Activated CD4-positive, alpha-beta memory T cell treated with anti-CD3 and anti-CD28 coated beads for 36 hours (primary cell): Measurements from ENCODE around the gene TRMT2A. TPM values are rescaled to one million over a fixed set of nuclear protein-coding genes. Genes with fewer than 3 reads are reported as not detected.

Experiments
- CTCF ChIA-PET: fragments of 350-600 bp; sonication (Branson Sonifier 250); formaldehyde crosslinking; loops from one replicate; lab custom pipeline; 2021; ENCODE audit warnings: antibody characterized with exemption, inconsistent platforms; lab: Charles Lee
- POLR2A ChIA-PET: fragments of 350-600 bp; sonication (Branson Sonifier 250); formaldehyde crosslinking; loops from one replicate; lab custom pipeline; 2021; ENCODE audit warnings: antibody characterized with exemption; lab: Charles Lee
- DNase-seq: peaks from one replicate; pipeline ENCODE4 v3.0.0-alpha.2; 2020
- H3K27ac Mint-ChIP-seq: one replicate; pipeline ENCODE4 v1.8.0; 2021; ENCODE audit warnings: mixed read lengths
- H3K27me3 Mint-ChIP-seq: one replicate; pipeline ENCODE4 v1.8.0; 2021; ENCODE audit warnings: mixed read lengths
- H3K36me3 Mint-ChIP-seq: one replicate; pipeline ENCODE4 v1.8.0; 2021; ENCODE audit warnings: mixed read lengths
- H3K4me1 Mint-ChIP-seq: one replicate; pipeline ENCODE4 v1.8.0; 2021; ENCODE audit warnings: low read depth, mixed read lengths
- H3K4me3 Mint-ChIP-seq: one replicate; pipeline ENCODE4 v1.8.0; 2021; ENCODE audit warnings: mild to moderate bottlenecking, mixed read lengths
- H3K9me3 Mint-ChIP-seq: one replicate; pipeline ENCODE4 v1.8.0; 2021; ENCODE audit warnings: mixed read lengths
- intact Hi-C: fragments of 100-400 bp; cut with micrococcal nuclease; formaldehyde crosslinking; loops from one replicate; pipeline ENCODE4 v1.15.1; 2023
- total RNA-seq, 2 experiments: library from RNA; stranded (reverse); gene quantifications; one replicate each; pipeline ENCODE4 v1.2.3, GENCODE V29; 2021

Gene TRMT2A
- total RNA-seq, 2 experiments from 2014 or later, result 70.6 to 75.8 TPM

GRCh38 chr22:20145832-20146223 lies 28.8 kb upstream of the TRMT2A start:
- CTCF ChIA-PET, result no interaction called here
- no peak overlapping the region for H3K27ac Mint-ChIP-seq
- H3K4me3 Mint-ChIP-seq, result no peak overlapping the region
- intact Hi-C loops, result no loop called here
- no peaks in the 10 kb centered on the region for H3K9me3 Mint-ChIP-seq
- no peaks in the 10 kb centered on the region for H3K36me3 Mint-ChIP-seq
- no peaks in the 10 kb centered on the region for H3K27me3 Mint-ChIP-seq
- peaks cover 2% of the 10 kb centered on the region for H3K4me1 Mint-ChIP-seq
- POLR2A ChIA-PET, result no interaction called here
- DNase-seq, result no peak

GRCh38 chr22:20145206-20145831 lies 28.3 kb upstream of the TRMT2A start:
- H3K36me3 Mint-ChIP-seq, result no peaks in the 10 kb centered on the region

GRCh38 chr22:20143883-20144665 lies 27.0 kb upstream of the TRMT2A start:
- H3K27ac Mint-ChIP-seq, result no peak overlapping the region
- intact Hi-C loops, result no loop called here
- no peaks in the 10 kb centered on the region for H3K36me3 Mint-ChIP-seq
- no peaks in the 10 kb centered on the region for H3K9me3 Mint-ChIP-seq
- ChIA-PET CTCF (no interaction called here), POLR2A (no interaction called here)
- no peaks in the 10 kb centered on the region for H3K27me3 Mint-ChIP-seq
- peaks cover 2% of the 10 kb centered on the region for H3K4me1 Mint-ChIP-seq
- no peak overlapping the region for H3K4me3 Mint-ChIP-seq
- DNase-seq, result no peak

More at GRCh38 chr22:20145206-20145831, 28.3 kb upstream of the TRMT2A start:
- CTCF ChIA-PET, result interaction anchor here (0.5 kb wide), 1 partner anchor 197 kb away, joined by 3 read pairs; no protein-coding TSS in a partner anchor
- Mint-ChIP-seq H3K4me1 (peaks cover 2% of the 10 kb centered on the region), H3K4me3 (no peak overlapping the region), H3K27ac (no peak overlapping the region), H3K27me3 (no peaks in the 10 kb centered on the region), H3K9me3 (no peaks in the 10 kb centered on the region)
- no peak for DNase-seq
- intact Hi-C loops, result no loop called here
- POLR2A ChIA-PET, result no interaction called here

GRCh38 chr22:20142711-20143621 lies 25.9 kb upstream of the TRMT2A start:
- CTCF ChIA-PET, result no interaction called here
- DNase-seq, result no peak
- H3K36me3 Mint-ChIP-seq, result no peaks in the 10 kb centered on the region
- H3K27ac Mint-ChIP-seq, result no peak overlapping the region
- intact Hi-C loops, result no loop called here
- no peaks in the 10 kb centered on the region for H3K27me3 Mint-ChIP-seq
- no peaks in the 10 kb centered on the region for H3K9me3 Mint-ChIP-seq
- no peak overlapping the region for H3K4me3 Mint-ChIP-seq
- POLR2A ChIA-PET, result no interaction called here
- peaks cover 4% of the 10 kb centered on the region for H3K4me1 Mint-ChIP-seq

GRCh38 chr22:20141186-20142077 lies 24.4 kb upstream of the TRMT2A start:
- no peak for DNase-seq
- no peak overlapping the region for H3K27ac Mint-ChIP-seq
- intact Hi-C loops, result no loop called here
- ChIA-PET POLR2A (no interaction called here), CTCF (no interaction called here)
- H3K36me3 Mint-ChIP-seq, result no peaks in the 10 kb centered on the region
- no peaks in the 10 kb centered on the region for H3K27me3 Mint-ChIP-seq
- H3K9me3 Mint-ChIP-seq, result no peaks in the 10 kb centered on the region
- peaks cover 5% of the 10 kb centered on the region for H3K4me1 Mint-ChIP-seq
- H3K4me3 Mint-ChIP-seq, result no peak overlapping the region

- DNase-seq, result no peak
- ChIA-PET POLR2A (no interaction called here), CTCF (no interaction called here)
- Mint-ChIP-seq H3K27me3 (no peaks in the 10 kb centered on the region), H3K36me3 (no peaks in the 10 kb centered on the region), H3K4me1 (peaks cover 7% of the 10 kb centered on the region), H3K4me3 (no peak overlapping the region), H3K9me3 (no peaks in the 10 kb centered on the region), H3K27ac (no peak overlapping the region)
- intact Hi-C loops, result no loop called here
Measured at GRCh38 chr22:20140521-20140964, 23.5 kb upstream of the TRMT2A start.

GRCh38 chr22:20140107-20140445 lies 23.1 kb upstream of the TRMT2A start:
- no peak overlapping the region for H3K4me3 Mint-ChIP-seq

GRCh38 chr22:20139391-20140106 lies 22.5 kb upstream of the TRMT2A start:
- H3K9me3 Mint-ChIP-seq, result no peaks in the 10 kb centered on the region
- intact Hi-C loops, result no loop called here
- no peak for DNase-seq
- no peak overlapping the region for H3K4me3 Mint-ChIP-seq
- H3K27ac Mint-ChIP-seq, result no peak overlapping the region
- ChIA-PET POLR2A (no interaction called here), CTCF (no interaction called here)
- H3K27me3 Mint-ChIP-seq, result no peaks in the 10 kb centered on the region
- H3K36me3 Mint-ChIP-seq, result no peaks in the 10 kb centered on the region
- peaks cover 9% of the 10 kb centered on the region for H3K4me1 Mint-ChIP-seq

More at GRCh38 chr22:20140107-20140445, 23.1 kb upstream of the TRMT2A start:
- peaks cover 9% of the 10 kb centered on the region for H3K4me1 Mint-ChIP-seq
- intact Hi-C loops, result no loop called here
- no peaks in the 10 kb centered on the region for H3K36me3 Mint-ChIP-seq
- no peaks in the 10 kb centered on the region for H3K27me3 Mint-ChIP-seq
- no peak for DNase-seq
- H3K27ac Mint-ChIP-seq, result no peak overlapping the region
- ChIA-PET POLR2A (no interaction called here), CTCF (no interaction called here)
- no peaks in the 10 kb centered on the region for H3K9me3 Mint-ChIP-seq

GRCh38 chr22:20138868-20139267 lies 21.8 kb upstream of the TRMT2A start:
- ChIA-PET CTCF (no interaction called here), POLR2A (no interaction called here)
- Mint-ChIP-seq H3K4me3 (no peak overlapping the region), H3K27ac (no peak overlapping the region), H3K27me3 (no peaks in the 10 kb centered on the region), H3K36me3 (no peaks in the 10 kb centered on the region), H3K9me3 (no peaks in the 10 kb centered on the region), H3K4me1 (peaks cover 15% of the 10 kb centered on the region)
- intact Hi-C loops, result no loop called here
- no peak for DNase-seq

- Mint-ChIP-seq H3K4me3 (no peak overlapping the region), H3K4me1 (peaks cover 20% of the 10 kb centered on the region), H3K27me3 (no peaks in the 10 kb centered on the region), H3K9me3 (no peaks in the 10 kb centered on the region), H3K27ac (no peak overlapping the region), H3K36me3 (no peaks in the 10 kb centered on the region)
- POLR2A ChIA-PET, result no interaction called here
- no peak for DNase-seq
- CTCF ChIA-PET, result no interaction called here
- intact Hi-C loops, result no loop called here
Measured at GRCh38 chr22:20138417-20138738, 21.4 kb upstream of the TRMT2A start.

GRCh38 chr22:20137671-20138416 lies 20.8 kb upstream of the TRMT2A start:
- Mint-ChIP-seq H3K27ac (no peak overlapping the region), H3K9me3 (no peaks in the 10 kb centered on the region), H3K4me3 (no peak overlapping the region), H3K4me1 (peaks cover 25% of the 10 kb centered on the region), H3K36me3 (no peaks in the 10 kb centered on the region), H3K27me3 (no peaks in the 10 kb centered on the region)
- intact Hi-C loops, result no loop called here
- POLR2A ChIA-PET, result no interaction called here
- CTCF ChIA-PET, result no interaction called here
- DNase-seq, result no peak
